Heart left ventricle (tissue), 13 donors: ENCODE measurements around the gene KDM1A.

Experiments
- POLR2A ChIP-seq, 2 donors: fragments of 450-650 bp; IDR thresholded peaks; one replicate each; pipeline ENCODE4 v1.6.1; 2017; ENCODE audit warnings: antibody characterized with exemption in 2 of 2, mild to moderate bottlenecking in 2 of 2, moderate library complexity in 2 of 2
- TF ChIP-seq, protein P1 (sequence below), 12 donors: fragments of 200-600 bp; sonication (generic) in 4 of 12; IDR thresholded peaks; one replicate each; pipeline versions ENCODE4 v1.5.0 to v1.8.0; 2018 to 2022; ENCODE audit warnings: antibody characterized with exemption in 12 of 12, mild to moderate bottlenecking in 5 of 12
- donor health status: ischemic (EF 13 %, LVEDD 7.1; RV severe dilation, severe dysfunction).
- donor health status: DM: no; HTN: yes; CAD: no.
- donor health status: DM: no; HTN: no; CAD: no.
- donor health status: ischemic (EF 25% LVEDD 6.9; RV normal size, moderate dysfunction).
- donor health status: ischemic (EF 25% LVEDD 5.7; RV mildly dilated, moderate dysfunction).
- donor health status: ischemic (EF 35%, LVEDD 5.7; RV mildly dilated, moderate dysfunction).
- donor health status: nonischemic (EF 11% LVEDD 7.7; RV severe dilation, severe dysfunction).
- donor health status: DM: yes; HTN: yes; CAD: no.
- donor health status: PGD.
- donor health status: ischemic (EF 29% LVEDD 5.4; RV normal size, mild dysfunction).
- donor health status: nonischemic (EF 23%, LVEDD 6.1; RV moderate dilation, normal function).

DNA sequence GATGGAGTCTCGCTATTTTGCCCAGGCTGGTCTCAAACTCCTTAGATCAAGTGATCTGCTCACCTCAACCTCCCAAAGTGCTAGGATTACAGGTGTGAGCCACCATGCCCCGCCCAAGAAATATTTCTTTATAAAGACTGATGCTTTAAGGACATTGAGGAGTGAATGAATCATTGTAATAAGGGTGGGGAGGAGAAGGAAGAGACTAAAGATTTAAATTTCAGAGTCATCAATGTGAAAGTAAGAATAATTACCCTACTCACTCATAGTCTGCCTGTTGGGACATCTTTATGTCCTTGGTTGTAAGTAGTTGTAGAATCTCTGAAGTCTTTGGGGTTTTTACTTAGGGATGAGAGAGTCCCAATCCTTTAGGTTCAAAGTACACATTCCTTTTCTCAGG, 7.3 kb downstream of the KDM1A start:
- TF ChIP-seq, protein P1, sequence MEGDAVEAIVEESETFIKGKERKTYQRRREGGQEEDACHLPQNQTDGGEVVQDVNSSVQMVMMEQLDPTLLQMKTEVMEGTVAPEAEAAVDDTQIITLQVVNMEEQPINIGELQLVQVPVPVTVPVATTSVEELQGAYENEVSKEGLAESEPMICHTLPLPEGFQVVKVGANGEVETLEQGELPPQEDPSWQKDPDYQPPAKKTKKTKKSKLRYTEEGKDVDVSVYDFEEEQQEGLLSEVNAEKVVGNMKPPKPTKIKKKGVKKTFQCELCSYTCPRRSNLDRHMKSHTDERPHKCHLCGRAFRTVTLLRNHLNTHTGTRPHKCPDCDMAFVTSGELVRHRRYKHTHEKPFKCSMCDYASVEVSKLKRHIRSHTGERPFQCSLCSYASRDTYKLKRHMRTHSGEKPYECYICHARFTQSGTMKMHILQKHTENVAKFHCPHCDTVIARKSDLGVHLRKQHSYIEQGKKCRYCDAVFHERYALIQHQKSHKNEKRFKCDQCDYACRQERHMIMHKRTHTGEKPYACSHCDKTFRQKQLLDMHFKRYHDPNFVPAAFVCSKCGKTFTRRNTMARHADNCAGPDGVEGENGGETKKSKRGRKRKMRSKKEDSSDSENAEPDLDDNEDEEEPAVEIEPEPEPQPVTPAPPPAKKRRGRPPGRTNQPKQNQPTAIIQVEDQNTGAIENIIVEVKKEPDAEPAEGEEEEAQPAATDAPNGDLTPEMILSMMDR (IDR thresholded peaks at IDR 0.05): no peak
- TF ChIP-seq POLR2A (IDR thresholded peaks at IDR 0.05): no peak
